ENCODE results near the gene PNMT.

The PNMT gene

GRCh38 chr17:39669897-39670735 is 1.9 kb downstream of the PNMT start:
- Histone ChIP-seq H3K9ac (ENCODE audit: low read depth in 1 of 2, low read length in 2 of 2) (no peak overlapping the region), H3K27ac (ENCODE audit: low read depth, low read length) (no peak overlapping the region), H3K9me3 (ENCODE audit: control insufficient read depth in 1 of 2, low read length in 2 of 2) (no peaks in the 10 kb centered on the region), H3K36me3 (ENCODE audit: control insufficient read depth in 1 of 2, insufficient read depth in 2 of 2, low read length in 2 of 2) (no peaks in the 10 kb centered on the region), H3K4me1 (ENCODE audit: control insufficient read depth in 1 of 2, insufficient read depth in 2 of 2, low read length in 2 of 2) (peaks cover 32 to 40% of the 10 kb centered on the region in 2 donors), H3K4me3 (ENCODE audit: low read depth in 1 of 2, low read length in 2 of 2) (no peak overlapping the region), H3K27me3 (ENCODE audit: control insufficient read depth in 1 of 2, insufficient read depth in 2 of 2, low read length in 2 of 2) (peaks cover 21 to 33% of the 10 kb centered on the region in 2 donors)

GRCh38 chr17:39670746-39671145 is 2.5 kb downstream of the PNMT start:
- Histone ChIP-seq H3K36me3 (ENCODE audit: control insufficient read depth in 1 of 2, insufficient read depth in 2 of 2, low read length in 2 of 2) (no peaks in the 10 kb centered on the region), H3K9me3 (ENCODE audit: control insufficient read depth in 1 of 2, low read length in 2 of 2) (no peaks in the 10 kb centered on the region), H3K4me3 (ENCODE audit: low read depth in 1 of 2, low read length in 2 of 2) (no peak overlapping the region), H3K27me3 (ENCODE audit: control insufficient read depth in 1 of 2, insufficient read depth in 2 of 2, low read length in 2 of 2) (peaks cover 18 to 33% of the 10 kb centered on the region in 2 donors), H3K27ac (ENCODE audit: low read depth, low read length) (no peak overlapping the region), H3K4me1 (ENCODE audit: control insufficient read depth in 1 of 2, insufficient read depth in 2 of 2, low read length in 2 of 2) (peaks cover 38 to 46% of the 10 kb centered on the region in 2 donors), H3K9ac (ENCODE audit: low read depth in 1 of 2, low read length in 2 of 2) (no peak overlapping the region)

GRCh38 chr17:39671651-39672521 is 3.6 kb downstream of the PNMT start:
- H3K27ac ChIP-seq (ENCODE audit: low read depth, low read length), result peak overlapping the region; percentile 81
- no peaks in the 10 kb centered on the region for H3K9me3 ChIP-seq (ENCODE audit: control insufficient read depth in 1 of 2, low read length in 2 of 2)
- H3K36me3 ChIP-seq (ENCODE audit: control insufficient read depth in 1 of 2, insufficient read depth in 2 of 2, low read length in 2 of 2), result no peaks in the 10 kb centered on the region
- H3K4me3 ChIP-seq (ENCODE audit: low read depth in 1 of 2, low read length in 2 of 2), result peak overlapping the region in 1 of 2 donors; percentile 16
- peaks cover 9 to 21% of the 10 kb centered on the region in 2 donors for H3K27me3 ChIP-seq (ENCODE audit: control insufficient read depth in 1 of 2, insufficient read depth in 2 of 2, low read length in 2 of 2)
- peaks cover 45 to 56% of the 10 kb centered on the region in 2 donors for H3K4me1 ChIP-seq (ENCODE audit: control insufficient read depth in 1 of 2, insufficient read depth in 2 of 2, low read length in 2 of 2)
- peak overlapping the region; percentile 20 to 43 for H3K9ac ChIP-seq (ENCODE audit: low read depth in 1 of 2, low read length in 2 of 2)

GRCh38 chr17:39672522-39673334 is 4.5 kb downstream of the PNMT start:
- Histone ChIP-seq H3K9me3 (ENCODE audit: control insufficient read depth in 1 of 2, low read length in 2 of 2) (no peaks in the 10 kb centered on the region), H3K36me3 (ENCODE audit: control insufficient read depth in 1 of 2, insufficient read depth in 2 of 2, low read length in 2 of 2) (no peaks in the 10 kb centered on the region), H3K27ac (ENCODE audit: low read depth, low read length) (no peak overlapping the region), H3K4me1 (ENCODE audit: control insufficient read depth in 1 of 2, insufficient read depth in 2 of 2, low read length in 2 of 2) (peaks cover 50 to 59% of the 10 kb centered on the region in 2 donors), H3K27me3 (ENCODE audit: control insufficient read depth in 1 of 2, insufficient read depth in 2 of 2, low read length in 2 of 2) (peaks cover 7 to 15% of the 10 kb centered on the region in 2 donors), H3K4me3 (ENCODE audit: low read depth in 1 of 2, low read length in 2 of 2) (no peak overlapping the region), H3K9ac (ENCODE audit: low read depth in 1 of 2, low read length in 2 of 2) (no peak overlapping the region)

GRCh38 chr17:39673335-39674081 is 5.3 kb downstream of the PNMT start:
- H3K9ac ChIP-seq (ENCODE audit: low read depth in 1 of 2, low read length in 2 of 2), result no peak overlapping the region
- no peak overlapping the region for H3K4me3 ChIP-seq (ENCODE audit: low read depth in 1 of 2, low read length in 2 of 2)
- H3K27me3 ChIP-seq (ENCODE audit: control insufficient read depth in 1 of 2, insufficient read depth in 2 of 2, low read length in 2 of 2), result peaks cover 7 to 15% of the 10 kb centered on the region in 2 donors
- H3K27ac ChIP-seq (ENCODE audit: low read depth, low read length), result no peak overlapping the region
- no peaks in the 10 kb centered on the region for H3K36me3 ChIP-seq (ENCODE audit: control insufficient read depth in 1 of 2, insufficient read depth in 2 of 2, low read length in 2 of 2)
- H3K4me1 ChIP-seq (ENCODE audit: control insufficient read depth in 1 of 2, insufficient read depth in 2 of 2, low read length in 2 of 2), result peaks cover 57 to 64% of the 10 kb centered on the region in 2 donors
- H3K9me3 ChIP-seq (ENCODE audit: control insufficient read depth in 1 of 2, low read length in 2 of 2), result no peaks in the 10 kb centered on the region

GRCh38 chr17:39674179-39674578 is 5.9 kb downstream of the PNMT start:
- H3K9me3 ChIP-seq (ENCODE audit: control insufficient read depth in 1 of 2, low read length in 2 of 2), result no peaks in the 10 kb centered on the region
- H3K4me1 ChIP-seq (ENCODE audit: control insufficient read depth in 1 of 2, insufficient read depth in 2 of 2, low read length in 2 of 2), result peaks cover 64 to 68% of the 10 kb centered on the region in 2 donors
- H3K27me3 ChIP-seq (ENCODE audit: control insufficient read depth in 1 of 2, insufficient read depth in 2 of 2, low read length in 2 of 2), result peaks cover 7 to 15% of the 10 kb centered on the region in 2 donors
- H3K9ac ChIP-seq (ENCODE audit: low read depth in 1 of 2, low read length in 2 of 2), result no peak overlapping the region
- no peak overlapping the region for H3K4me3 ChIP-seq (ENCODE audit: low read depth in 1 of 2, low read length in 2 of 2)
- H3K36me3 ChIP-seq (ENCODE audit: control insufficient read depth in 1 of 2, insufficient read depth in 2 of 2, low read length in 2 of 2), result no peaks in the 10 kb centered on the region
- H3K27ac ChIP-seq (ENCODE audit: low read depth, low read length), result peak overlapping the region; percentile 43

GRCh38 chr17:39674702-39675389 is 6.6 kb downstream of the PNMT start:
- peak overlapping the region; percentile 43 for H3K27ac ChIP-seq (ENCODE audit: low read depth, low read length)
- peak overlapping the region in 1 of 2 donors; percentile 33 for H3K9ac ChIP-seq (ENCODE audit: low read depth in 1 of 2, low read length in 2 of 2)

GRCh38 chr17:39675390-39676082 is 7.3 kb downstream of the PNMT start:
- Histone ChIP-seq H3K4me3 (ENCODE audit: low read depth in 1 of 2, low read length in 2 of 2) (no peak overlapping the region), H3K9me3 (ENCODE audit: control insufficient read depth in 1 of 2, low read length in 2 of 2) (no peaks in the 10 kb centered on the region), H3K27ac (ENCODE audit: low read depth, low read length) (peak overlapping the region; percentile 36), H3K27me3 (ENCODE audit: control insufficient read depth in 1 of 2, insufficient read depth in 2 of 2, low read length in 2 of 2) (peaks cover 7 to 15% of the 10 kb centered on the region in 2 donors), H3K36me3 (ENCODE audit: control insufficient read depth in 1 of 2, insufficient read depth in 2 of 2, low read length in 2 of 2) (no peaks in the 10 kb centered on the region), H3K9ac (ENCODE audit: low read depth in 1 of 2, low read length in 2 of 2) (peak overlapping the region; percentile 26 to 33), H3K4me1 (ENCODE audit: control insufficient read depth in 1 of 2, insufficient read depth in 2 of 2, low read length in 2 of 2) (peaks cover 78 to 81% of the 10 kb centered on the region in 2 donors)

More at GRCh38 chr17:39674702-39675389, 6.6 kb downstream of the PNMT start:
- no peaks in the 10 kb centered on the region for H3K9me3 ChIP-seq (ENCODE audit: control insufficient read depth in 1 of 2, low read length in 2 of 2)
- H3K4me3 ChIP-seq (ENCODE audit: low read depth in 1 of 2, low read length in 2 of 2), result no peak overlapping the region
- H3K36me3 ChIP-seq (ENCODE audit: control insufficient read depth in 1 of 2, insufficient read depth in 2 of 2, low read length in 2 of 2), result no peaks in the 10 kb centered on the region
- peaks cover 71 to 74% of the 10 kb centered on the region in 2 donors for H3K4me1 ChIP-seq (ENCODE audit: control insufficient read depth in 1 of 2, insufficient read depth in 2 of 2, low read length in 2 of 2)
- H3K27me3 ChIP-seq (ENCODE audit: control insufficient read depth in 1 of 2, insufficient read depth in 2 of 2, low read length in 2 of 2), result peaks cover 7 to 15% of the 10 kb centered on the region in 2 donors
